Cardiac fibroblast (primary cell): Measurements from ENCODE around the gene TMEM107.

Source experiments
- DNase-seq, 2 donors: peaks; one replicate each; pipeline versions ENCODE4 v3.0.0 to v3.0.0-alpha.2; 2010; ENCODE audit warnings: low read depth in 2 of 2
- H3K4me3 ChIP-seq, 2 donors: replicated peaks in 1 of 2; 1 replicate in 1 of 2; 2 replicates in 1 of 2; pipeline ENCODE4 v1.5.1; 2011; ENCODE audit warnings: low read depth in 2 of 2, low read length in 2 of 2, mild to moderate bottlenecking in 2 of 2, moderate library complexity in 1 of 2
- CTCF ChIP-seq: IDR thresholded peaks from one replicate; pipeline ENCODE4 v1.5.1; 2011; ENCODE audit warnings: low read depth, mild to moderate bottlenecking, low read length, inconsistent platforms

Gene TMEM107

GRCh38 chr17:8162997-8163977 is 12.9 kb downstream of the TMEM107 start:
- peak overlapping the region; percentile 56 to 90 for H3K4me3 ChIP-seq
- no peak for DNase-seq
- TF ChIP-seq CTCF: no peak

GRCh38 chr17:8162233-8162996 is 13.8 kb downstream of the TMEM107 start, which contains the start of gene VAMP2:
Gene VAMP2 (minus strand): TSS chr17:8162948. CDS start chr17:8162879, 69 bp downstream.
- no peak for TF ChIP-seq CTCF
- H3K4me3 ChIP-seq: peak within 1 kb of the TSS; percentile 90 to 94
- peak; percentile 64 to 79 for DNase-seq

- DNase-seq: no peak
- no peak for TF ChIP-seq CTCF
- H3K4me3 ChIP-seq: peak overlapping the region; percentile 90 to 94
Observed at GRCh38 chr17:8161289-8162232, 14.6 kb downstream of the TMEM107 start.

- DNase-seq: no peak
- no peak overlapping the region for H3K4me3 ChIP-seq
- TF ChIP-seq CTCF: no peak
Observed at GRCh38 chr17:8160741-8161221, 15.4 kb downstream of the TMEM107 start.

- no peak for DNase-seq
- no peak overlapping the region for H3K4me3 ChIP-seq
- TF ChIP-seq CTCF: no peak
Observed at GRCh38 chr17:8160224-8160577, 16.0 kb downstream of the TMEM107 start.
